DOHH2 (cell line): ENCODE data around the gene MYL5.

Source experiments
- H3F3A ChIP-seq: fragments of 200-600 bp; sonication (generic), shearing (Covaris generic); 2 replicates; pipeline ENCODE4 v1.6.0; 2016; ENCODE audit warnings: antibody characterized with exemption, mild to moderate bottlenecking; ENCODE audit not compliant: control insufficient read depth, insufficient read depth
- H3K27ac ChIP-seq: fragments of 200-600 bp; sonication (generic); 2 replicates; pipeline ENCODE4 v1.5.1; 2014; ENCODE audit warnings: low read depth, mild to moderate bottlenecking, low read length, moderate library complexity
- H3K27me3 ChIP-seq: fragments of 200-600 bp; sonication (generic); 2 replicates; pipeline ENCODE4 v1.6.1; 2014; ENCODE audit warnings: mild to moderate bottlenecking, low read length, mixed read lengths; ENCODE audit not compliant: control insufficient read depth
- H3K36me3 ChIP-seq: fragments of 200-600 bp; sonication (generic); 2 replicates; pipeline ENCODE4 v1.6.1; 2014; ENCODE audit warnings: mild to moderate bottlenecking, low read length, moderate library complexity, mixed read lengths; ENCODE audit not compliant: control insufficient read depth
- H3K4me1 ChIP-seq: fragments of 200-600 bp; sonication (generic); 2 replicates; pipeline ENCODE4 v1.6.1; 2014; ENCODE audit warnings: mild to moderate bottlenecking, low read length, mixed read lengths; ENCODE audit not compliant: control insufficient read depth
- H3K4me2 ChIP-seq: fragments of 200-600 bp; sonication (generic); 2 replicates; pipeline ENCODE4 v1.6.0; 2014; ENCODE audit warnings: mild to moderate bottlenecking, low read length, moderate library complexity
- H3K4me3 ChIP-seq: fragments of 200-600 bp; sonication (generic); 2 replicates; pipeline ENCODE4 v1.5.1; 2014; ENCODE audit warnings: mild to moderate bottlenecking, low read length, mixed read lengths
- H3K79me2 ChIP-seq: fragments of 200-600 bp; sonication (generic); 2 replicates; pipeline ENCODE4 v1.6.1; 2014; ENCODE audit warnings: mild to moderate bottlenecking, low read length, mixed read lengths; ENCODE audit not compliant: control insufficient read depth
- H3K9me2 ChIP-seq: fragments of 200-600 bp; sonication (generic); replicated peaks from 2 replicates; pipeline ENCODE4 v1.6.1; 2014; ENCODE audit warnings: mild to moderate bottlenecking, low read length, mixed read lengths; ENCODE audit not compliant: control insufficient read depth
- H3K9me3 ChIP-seq: fragments of 200-600 bp; sonication (generic); 2 replicates; pipeline ENCODE4 v1.6.1; 2014; ENCODE audit warnings: antibody characterized with exemption, low read length, mixed read lengths; ENCODE audit not compliant: control insufficient read depth, insufficient read depth
- H4K20me1 ChIP-seq: fragments of 200-600 bp; sonication (generic); 2 replicates; pipeline ENCODE4 v1.6.0; 2014; ENCODE audit warnings: low read depth, mild to moderate bottlenecking, antibody characterized with exemption, low read length, moderate library complexity; ENCODE audit not compliant: control insufficient read depth, insufficient read depth
- EZH2phosphoT487 ChIP-seq: fragments of 200-600 bp; sonication (generic); IDR thresholded peaks from 2 replicates; pipeline ENCODE4 v1.6.1; 2017; ENCODE audit warnings: borderline replicate concordance, mild to moderate bottlenecking, antibody characterized with exemption, low read length, moderate library complexity, mixed read lengths
- TF ChIP-seq, protein P1 (sequence below): fragments of 200-600 bp; sonication (generic); IDR thresholded peaks from one replicate; pipeline ENCODE4 v1.5.1; 2014; ENCODE audit warnings: antibody characterized with exemption, mild to moderate bottlenecking, low read depth, low read length; ENCODE audit not compliant: poor library complexity, severe bottlenecking

MYL5 gene

DNA sequence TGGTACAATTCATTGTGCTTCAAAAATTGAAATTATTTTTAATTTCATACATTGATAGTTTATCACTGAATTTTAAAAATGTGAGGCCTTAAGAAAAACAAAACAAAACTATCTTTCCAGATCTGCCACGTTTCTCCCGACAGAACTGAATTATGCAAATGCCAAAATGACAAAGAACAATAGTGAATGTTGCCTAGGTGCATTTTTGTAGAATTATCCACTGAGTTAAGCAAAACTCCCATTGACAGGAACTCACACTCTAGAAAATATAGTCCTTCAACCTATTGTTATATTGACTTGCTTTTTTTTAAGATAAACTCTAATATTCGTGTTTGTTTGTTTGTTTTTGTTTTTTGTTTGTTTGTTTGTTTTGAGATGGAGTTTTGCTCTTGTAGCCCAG, 37.8 kb downstream of the MYL5 start:
- H3K4me3 ChIP-seq, result no peak overlapping the region
- no peak overlapping the region for H3K4me2 ChIP-seq
- no peak for TF ChIP-seq EZH2phosphoT487
- TF ChIP-seq, protein P1, sequence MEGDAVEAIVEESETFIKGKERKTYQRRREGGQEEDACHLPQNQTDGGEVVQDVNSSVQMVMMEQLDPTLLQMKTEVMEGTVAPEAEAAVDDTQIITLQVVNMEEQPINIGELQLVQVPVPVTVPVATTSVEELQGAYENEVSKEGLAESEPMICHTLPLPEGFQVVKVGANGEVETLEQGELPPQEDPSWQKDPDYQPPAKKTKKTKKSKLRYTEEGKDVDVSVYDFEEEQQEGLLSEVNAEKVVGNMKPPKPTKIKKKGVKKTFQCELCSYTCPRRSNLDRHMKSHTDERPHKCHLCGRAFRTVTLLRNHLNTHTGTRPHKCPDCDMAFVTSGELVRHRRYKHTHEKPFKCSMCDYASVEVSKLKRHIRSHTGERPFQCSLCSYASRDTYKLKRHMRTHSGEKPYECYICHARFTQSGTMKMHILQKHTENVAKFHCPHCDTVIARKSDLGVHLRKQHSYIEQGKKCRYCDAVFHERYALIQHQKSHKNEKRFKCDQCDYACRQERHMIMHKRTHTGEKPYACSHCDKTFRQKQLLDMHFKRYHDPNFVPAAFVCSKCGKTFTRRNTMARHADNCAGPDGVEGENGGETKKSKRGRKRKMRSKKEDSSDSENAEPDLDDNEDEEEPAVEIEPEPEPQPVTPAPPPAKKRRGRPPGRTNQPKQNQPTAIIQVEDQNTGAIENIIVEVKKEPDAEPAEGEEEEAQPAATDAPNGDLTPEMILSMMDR, result no peak
- peaks cover 10% of the 10 kb centered on the region; the same call in 1 of the 2 replicates for H4K20me1 ChIP-seq
- H3K9me2 ChIP-seq, result no peaks in the 10 kb centered on the region
- no peaks in the 10 kb centered on the region for H3K27me3 ChIP-seq
- H3K79me2 ChIP-seq, result peaks cover 85% of the 10 kb centered on the region
- no peaks in the 10 kb centered on the region for H3K9me3 ChIP-seq
- H3K4me1 ChIP-seq, result peaks cover 6% of the 10 kb centered on the region
- peaks cover 3% of the 10 kb centered on the region; the same call in 1 of the 2 replicates for H3F3A ChIP-seq
- no peak overlapping the region for H3K27ac ChIP-seq
- H3K36me3 ChIP-seq, result peaks cover 36% of the 10 kb centered on the region

DNA sequence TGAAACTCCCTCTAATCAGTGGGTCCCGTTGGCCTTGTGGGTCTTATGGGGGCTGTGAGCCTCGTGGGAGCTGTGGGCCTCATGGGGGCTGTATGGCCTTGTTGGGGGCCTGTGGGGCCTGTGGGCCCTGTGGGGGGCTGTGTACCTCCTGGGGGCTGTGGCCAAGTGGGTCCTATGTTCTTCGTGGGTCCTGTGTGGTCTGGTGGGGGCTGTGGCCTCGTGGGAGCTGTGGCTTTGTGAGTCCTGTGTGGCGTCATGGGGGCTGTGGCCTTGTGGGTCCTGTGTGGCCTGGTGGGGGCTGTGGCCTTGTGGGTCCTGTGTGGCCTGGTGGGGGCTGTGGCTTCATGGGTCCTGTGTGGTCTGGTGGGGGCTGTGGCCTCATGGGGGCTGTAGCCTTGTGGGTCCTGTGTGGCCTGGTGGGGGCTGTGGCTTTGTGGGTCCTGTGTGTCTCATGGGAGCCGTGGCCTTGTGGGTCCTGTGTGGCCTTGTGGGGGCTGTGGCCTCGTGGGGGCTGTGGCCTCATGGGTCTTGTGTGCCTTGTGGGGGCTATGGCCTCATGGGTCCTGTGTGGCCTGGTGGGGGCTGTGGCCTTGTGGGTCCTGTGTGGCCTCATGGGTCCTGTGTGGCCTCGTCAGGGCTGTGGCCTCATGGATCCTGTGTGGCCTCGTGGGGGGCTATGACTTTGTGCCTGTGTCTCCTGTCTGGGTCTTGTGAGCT, 38.7 kb downstream of the MYL5 start:
- Histone ChIP-seq H3K79me2 (peaks cover 85% of the 10 kb centered on the region), H3K4me1 (0 out of 2 replicates have a peak, but pooled peaks cover 3% of the 10 kb centered on the region), H3K4me2 (no peak overlapping the region), H4K20me1 (peaks cover 10% of the 10 kb centered on the region; the same call in 1 of the 2 replicates), H3F3A (peaks cover 3% of the 10 kb centered on the region; the same call in 1 of the 2 replicates), H3K9me2 (no peaks in the 10 kb centered on the region), H3K27me3 (no peaks in the 10 kb centered on the region), H3K27ac (no peak overlapping the region), H3K4me3 (no peak overlapping the region), H3K36me3 (peaks cover 36% of the 10 kb centered on the region), H3K9me3 (no peaks in the 10 kb centered on the region)
- TF ChIP-seq EZH2phosphoT487, result no peak
- TF ChIP-seq, protein P1, result no peak

DNA sequence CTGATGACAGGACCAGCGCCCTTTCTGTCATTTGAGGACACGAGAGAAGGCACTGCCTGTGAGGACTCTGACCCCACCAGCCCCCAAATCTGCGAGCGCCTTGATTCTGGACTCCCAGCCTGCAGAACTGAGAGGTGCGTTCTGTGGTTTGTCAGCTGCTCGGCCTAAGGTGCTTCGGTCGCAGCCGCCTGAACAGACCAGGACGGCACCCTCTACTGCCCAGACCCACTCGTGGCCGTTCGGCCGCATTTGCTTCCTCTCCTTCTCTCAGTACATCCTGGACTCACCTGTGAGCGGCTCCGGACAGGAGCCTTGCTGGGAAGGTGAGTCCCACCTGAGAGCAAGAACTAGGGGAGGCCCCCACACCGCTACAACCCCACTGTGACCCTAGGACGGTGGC, 39.7 kb downstream of the MYL5 start:
- Histone ChIP-seq H3K79me2 (peaks cover 85% of the 10 kb centered on the region), H4K20me1 (0 out of 2 replicates have a peak, but pooled peaks cover 4% of the 10 kb centered on the region), H3K4me3 (no peak overlapping the region)

More for the DNA sequence above, 39.7 kb downstream of the MYL5 start:
- Histone ChIP-seq H3K36me3 (peaks cover 26% of the 10 kb centered on the region), H3K27ac (no peak overlapping the region), H3K9me2 (no peaks in the 10 kb centered on the region), H3K9me3 (no peaks in the 10 kb centered on the region), H3K4me1 (no peaks in the 10 kb centered on the region), H3K27me3 (no peaks in the 10 kb centered on the region), H3K4me2 (no peak overlapping the region), H3F3A (peaks cover 3% of the 10 kb centered on the region; the same call in 1 of the 2 replicates)
- TF ChIP-seq, protein P1, result no peak
- TF ChIP-seq EZH2phosphoT487, result no peak
